Osteocyte (in vitro differentiated cells): Measurements from ENCODE around the gene SHISA3. TPM values are rescaled to one million over a fixed set of nuclear protein-coding genes. Genes with fewer than 3 reads are reported as not detected.
A peak's percentile ranks its signal among the peaks of the same experiment; 100 is the strongest.

Experiments used
- DNase-seq: peaks from one replicate; pipeline ENCODE4 v3.0.0; 2021; ENCODE audit warnings: mixed read lengths; ENCODE audit not compliant: unreplicated experiment; ENCODE audit errors: extremely low spot score
- H3K27ac Mint-ChIP-seq: one replicate; pipeline ENCODE4 v1.8.0; 2021; ENCODE audit warnings: mild to moderate bottlenecking, mixed read lengths; ENCODE audit not compliant: unreplicated experiment
- H3K27me3 Mint-ChIP-seq: one replicate; pipeline ENCODE4 v1.8.0; 2021; ENCODE audit warnings: mixed read lengths; ENCODE audit not compliant: unreplicated experiment
- H3K36me3 Mint-ChIP-seq: one replicate; pipeline ENCODE4 v1.8.0; 2021; ENCODE audit warnings: mixed read lengths; ENCODE audit not compliant: unreplicated experiment
- H3K4me1 Mint-ChIP-seq: one replicate; pipeline ENCODE4 v1.8.0; 2021; ENCODE audit warnings: mixed read lengths; ENCODE audit not compliant: unreplicated experiment
- H3K4me3 Mint-ChIP-seq: one replicate; pipeline ENCODE4 v1.8.0; 2021; ENCODE audit warnings: mild to moderate bottlenecking, moderate library complexity, mixed read lengths; ENCODE audit not compliant: unreplicated experiment
- H3K9me3 Mint-ChIP-seq: one replicate; pipeline ENCODE4 v1.8.0; 2021; ENCODE audit warnings: mixed read lengths; ENCODE audit not compliant: unreplicated experiment
- CTCF ChIP-seq: fragments of 200-600 bp; sonication (generic); IDR thresholded peaks from 2 replicates; pipeline ENCODE4 v1.5.0; 2021; ENCODE audit warnings: antibody characterized with exemption, mild to moderate bottlenecking, moderate library complexity
- total RNA-seq: library from RNA; stranded (reverse); gene quantifications from 2 replicates; pipeline ENCODE4 v1.2.1, GENCODE V29; 2021

SHISA3 gene
- total RNA-seq, 1 donor from 2014 or later, result 3.9 TPM

- H3K27ac Mint-ChIP-seq, result no peak overlapping the region
- no peak for DNase-seq
- H3K27me3 Mint-ChIP-seq, result peaks cover 8% of the 10 kb centered on the region
- H3K4me1 Mint-ChIP-seq, result peaks cover 24% of the 10 kb centered on the region
- TF ChIP-seq CTCF, result no peak
- H3K36me3 Mint-ChIP-seq, result no peaks in the 10 kb centered on the region
- H3K9me3 Mint-ChIP-seq, result no peaks in the 10 kb centered on the region
- H3K4me3 Mint-ChIP-seq, result no peak overlapping the region
Observed at GRCh38 chr4:42391981-42392380, 5.3 kb upstream of the SHISA3 start.

GRCh38 chr4:42392436-42392835 is 4.9 kb upstream of the SHISA3 start:
- DNase-seq, result no peak
- TF ChIP-seq CTCF, result no peak
- no peaks in the 10 kb centered on the region for H3K9me3 Mint-ChIP-seq
- H3K4me1 Mint-ChIP-seq, result peaks cover 28% of the 10 kb centered on the region
- no peak overlapping the region for H3K4me3 Mint-ChIP-seq
- H3K36me3 Mint-ChIP-seq, result no peaks in the 10 kb centered on the region
- H3K27me3 Mint-ChIP-seq, result peaks cover 11% of the 10 kb centered on the region
- no peak overlapping the region for H3K27ac Mint-ChIP-seq

- DNase-seq, result no peak
- peaks cover 50% of the 10 kb centered on the region for H3K4me1 Mint-ChIP-seq
- peaks cover 11% of the 10 kb centered on the region for H3K27me3 Mint-ChIP-seq
- H3K36me3 Mint-ChIP-seq, result no peaks in the 10 kb centered on the region
- no peak overlapping the region for H3K27ac Mint-ChIP-seq
- TF ChIP-seq CTCF, result no peak
- H3K4me3 Mint-ChIP-seq, result no peak overlapping the region
- no peaks in the 10 kb centered on the region for H3K9me3 Mint-ChIP-seq
Observed at GRCh38 chr4:42395595-42395994, 1.7 kb upstream of the SHISA3 start.

GRCh38 chr4:42396361-42396751 is 932 bp upstream of the SHISA3 start:
- no peak for DNase-seq
- Mint-ChIP-seq H3K27ac (no peak overlapping the region), H3K36me3 (peaks cover 2% of the 10 kb centered on the region), H3K4me1 (peaks cover 47% of the 10 kb centered on the region), H3K9me3 (no peaks in the 10 kb centered on the region), H3K27me3 (peaks cover 11% of the 10 kb centered on the region), H3K4me3 (peak overlapping the region; percentile 84)
- no peak for TF ChIP-seq CTCF

GRCh38 chr4:42397635-42398170 is 415 bp downstream of the SHISA3 start:
- Mint-ChIP-seq H3K4me3 (peak overlapping the region; percentile 84), H3K9me3 (no peaks in the 10 kb centered on the region), H3K27me3 (peaks cover 11% of the 10 kb centered on the region), H3K27ac (no peak overlapping the region), H3K4me1 (peaks cover 41% of the 10 kb centered on the region), H3K36me3 (peaks cover 2% of the 10 kb centered on the region)
- DNase-seq, result peak; percentile 85
- TF ChIP-seq CTCF, result no peak
